ENCODE data around the gene SEMA3G. TPM values are rescaled to one million over a fixed set of nuclear protein-coding genes. Genes with fewer than 3 reads are reported as not detected.

The SEMA3G gene
- total and polyA plus RNA-seq, 2 experiments from 2014 or later, result 0.47 to 2.5 TPM

- peaks cover 7% of the 10 kb centered on the region; the same call in 1 of the 2 replicates for H4K20me1 ChIP-seq (replicated peaks; ENCODE audit: insufficient read depth)
- no peaks in the 10 kb centered on the region for H3K4me1 ChIP-seq (ENCODE audit: insufficient read depth)
- Mint-ChIP-seq H3K36me3 (ENCODE audit: low read depth) (peaks cover 61% of the 10 kb centered on the region), H3K27ac (no peak overlapping the region), H3K9me3 (no peaks in the 10 kb centered on the region), H3K4me1 (no peaks in the 10 kb centered on the region; the same call in 2 of the 3 replicates), H3K4me3 (no peak overlapping the region), H3K27me3 (ENCODE audit: insufficient read depth, low read depth, poor library complexity) (peaks cover 4% of the 10 kb centered on the region)
- no peak overlapping the region for H3K27ac ChIP-seq (ENCODE audit: low read depth)
- no peak overlapping the region for H2AFZ ChIP-seq
- H3K4me2 ChIP-seq, result no peak overlapping the region
- H3K9me2 ChIP-seq (ENCODE audit: insufficient read depth), result no peaks in the 10 kb centered on the region
- peaks cover 28% of the 10 kb centered on the region for H3K36me3 ChIP-seq (ENCODE audit: insufficient read depth)
- no peak overlapping the region for H3K4me3 ChIP-seq
- H3F3A ChIP-seq (replicated peaks; ENCODE audit: low read depth), result 0 out of 2 replicates have a peak, but pooled peaks cover 6% of the 10 kb centered on the region
- ATAC-seq, result no peak
- no peak for DNase-seq (ENCODE audit: low spot score)
- peaks cover 19% of the 10 kb centered on the region for H3K79me2 ChIP-seq (replicated peaks; ENCODE audit: insufficient read depth)
- no peaks in the 10 kb centered on the region for H3K27me3 ChIP-seq (ENCODE audit: insufficient read depth)
- TF ChIP-seq POLR2AphosphoS5 (IDR thresholded peaks at IDR 0.05; ENCODE audit: low read depth) (no peak), EZH2 (IDR thresholded peaks at IDR 0.05; ENCODE audit: low read depth, unreplicated experiment) (no peak), CREB1 (CRISPR knock-in tag; IDR thresholded peaks at IDR 0.05; ENCODE audit: low read depth) (no peak), STAT1 (IDR thresholded peaks at IDR 0.05; ENCODE audit: unreplicated experiment) (no peak), JUNB (IDR thresholded peaks at IDR 0.05; ENCODE audit: unreplicated experiment) (no peak), ZNF331 (CRISPR knock-in tag; IDR thresholded peaks at IDR 0.05; ENCODE audit: low read depth) (no peak), CTCF (conservative IDR thresholded peaks at IDR 0.05; ENCODE audit: low read depth in 2 of 2) (no peak), EZH2phosphoT487 (IDR thresholded peaks at IDR 0.05; ENCODE audit: unreplicated experiment) (no peak)
- TF ChIP-seq, protein P1, sequence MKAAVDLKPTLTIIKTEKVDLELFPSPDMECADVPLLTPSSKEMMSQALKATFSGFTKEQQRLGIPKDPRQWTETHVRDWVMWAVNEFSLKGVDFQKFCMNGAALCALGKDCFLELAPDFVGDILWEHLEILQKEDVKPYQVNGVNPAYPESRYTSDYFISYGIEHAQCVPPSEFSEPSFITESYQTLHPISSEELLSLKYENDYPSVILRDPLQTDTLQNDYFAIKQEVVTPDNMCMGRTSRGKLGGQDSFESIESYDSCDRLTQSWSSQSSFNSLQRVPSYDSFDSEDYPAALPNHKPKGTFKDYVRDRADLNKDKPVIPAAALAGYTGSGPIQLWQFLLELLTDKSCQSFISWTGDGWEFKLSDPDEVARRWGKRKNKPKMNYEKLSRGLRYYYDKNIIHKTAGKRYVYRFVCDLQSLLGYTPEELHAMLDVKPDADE (IDR thresholded peaks at IDR 0.05), result no peak
- TF ChIP-seq, protein P2, sequence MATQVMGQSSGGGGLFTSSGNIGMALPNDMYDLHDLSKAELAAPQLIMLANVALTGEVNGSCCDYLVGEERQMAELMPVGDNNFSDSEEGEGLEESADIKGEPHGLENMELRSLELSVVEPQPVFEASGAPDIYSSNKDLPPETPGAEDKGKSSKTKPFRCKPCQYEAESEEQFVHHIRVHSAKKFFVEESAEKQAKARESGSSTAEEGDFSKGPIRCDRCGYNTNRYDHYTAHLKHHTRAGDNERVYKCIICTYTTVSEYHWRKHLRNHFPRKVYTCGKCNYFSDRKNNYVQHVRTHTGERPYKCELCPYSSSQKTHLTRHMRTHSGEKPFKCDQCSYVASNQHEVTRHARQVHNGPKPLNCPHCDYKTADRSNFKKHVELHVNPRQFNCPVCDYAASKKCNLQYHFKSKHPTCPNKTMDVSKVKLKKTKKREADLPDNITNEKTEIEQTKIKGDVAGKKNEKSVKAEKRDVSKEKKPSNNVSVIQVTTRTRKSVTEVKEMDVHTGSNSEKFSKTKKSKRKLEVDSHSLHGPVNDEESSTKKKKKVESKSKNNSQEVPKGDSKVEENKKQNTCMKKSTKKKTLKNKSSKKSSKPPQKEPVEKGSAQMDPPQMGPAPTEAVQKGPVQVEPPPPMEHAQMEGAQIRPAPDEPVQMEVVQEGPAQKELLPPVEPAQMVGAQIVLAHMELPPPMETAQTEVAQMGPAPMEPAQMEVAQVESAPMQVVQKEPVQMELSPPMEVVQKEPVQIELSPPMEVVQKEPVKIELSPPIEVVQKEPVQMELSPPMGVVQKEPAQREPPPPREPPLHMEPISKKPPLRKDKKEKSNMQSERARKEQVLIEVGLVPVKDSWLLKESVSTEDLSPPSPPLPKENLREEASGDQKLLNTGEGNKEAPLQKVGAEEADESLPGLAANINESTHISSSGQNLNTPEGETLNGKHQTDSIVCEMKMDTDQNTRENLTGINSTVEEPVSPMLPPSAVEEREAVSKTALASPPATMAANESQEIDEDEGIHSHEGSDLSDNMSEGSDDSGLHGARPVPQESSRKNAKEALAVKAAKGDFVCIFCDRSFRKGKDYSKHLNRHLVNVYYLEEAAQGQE (IDR thresholded peaks at IDR 0.05; ENCODE audit: unreplicated experiment), result no peak
These were observed 28.1 kb upstream of the SEMA3G start for GRCh38 chr3:52473026-52473425.

Data from GM23338 (cell line).